ENCODE measurements around the gene METTL2A.

DNA sequence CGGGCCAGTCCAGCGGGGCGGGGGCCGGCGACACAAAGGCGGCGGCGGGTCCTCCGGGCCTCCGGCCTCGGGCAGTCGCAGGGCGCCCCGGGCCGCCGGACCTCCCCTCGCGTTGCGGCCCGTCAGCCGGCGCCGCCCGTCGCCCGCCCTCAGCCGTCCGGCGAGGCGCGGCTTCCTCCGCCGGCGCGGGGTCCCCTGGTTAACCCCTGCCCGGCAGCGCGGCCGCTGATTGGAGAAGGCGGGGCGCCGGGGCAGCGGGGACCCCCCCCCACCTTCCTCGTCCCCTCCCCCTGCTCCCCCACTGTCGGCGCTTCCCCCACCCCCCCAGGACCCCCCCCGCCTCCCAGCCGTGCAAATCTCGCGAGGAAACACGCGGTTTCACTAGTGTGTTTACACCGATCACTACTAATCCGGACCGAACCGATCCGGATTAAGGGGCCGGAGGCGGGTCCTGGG lies 54.8 kb downstream of the METTL2A start, which contains the start of gene TLK2:
- TF ChIP-seq, protein P1, sequence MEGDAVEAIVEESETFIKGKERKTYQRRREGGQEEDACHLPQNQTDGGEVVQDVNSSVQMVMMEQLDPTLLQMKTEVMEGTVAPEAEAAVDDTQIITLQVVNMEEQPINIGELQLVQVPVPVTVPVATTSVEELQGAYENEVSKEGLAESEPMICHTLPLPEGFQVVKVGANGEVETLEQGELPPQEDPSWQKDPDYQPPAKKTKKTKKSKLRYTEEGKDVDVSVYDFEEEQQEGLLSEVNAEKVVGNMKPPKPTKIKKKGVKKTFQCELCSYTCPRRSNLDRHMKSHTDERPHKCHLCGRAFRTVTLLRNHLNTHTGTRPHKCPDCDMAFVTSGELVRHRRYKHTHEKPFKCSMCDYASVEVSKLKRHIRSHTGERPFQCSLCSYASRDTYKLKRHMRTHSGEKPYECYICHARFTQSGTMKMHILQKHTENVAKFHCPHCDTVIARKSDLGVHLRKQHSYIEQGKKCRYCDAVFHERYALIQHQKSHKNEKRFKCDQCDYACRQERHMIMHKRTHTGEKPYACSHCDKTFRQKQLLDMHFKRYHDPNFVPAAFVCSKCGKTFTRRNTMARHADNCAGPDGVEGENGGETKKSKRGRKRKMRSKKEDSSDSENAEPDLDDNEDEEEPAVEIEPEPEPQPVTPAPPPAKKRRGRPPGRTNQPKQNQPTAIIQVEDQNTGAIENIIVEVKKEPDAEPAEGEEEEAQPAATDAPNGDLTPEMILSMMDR (IDR thresholded peaks at IDR 0.05): no peak
- no peak for TF ChIP-seq POLR2A (IDR thresholded peaks at IDR 0.05; ENCODE audit: low read depth)
- TF ChIP-seq POLR2AphosphoS5 (IDR thresholded peaks at IDR 0.05): no peak
- TF ChIP-seq EP300 (IDR thresholded peaks at IDR 0.05): no peak

Data from esophagus muscularis mucosa (tissue), 4 donors.